IMR-90 (cell line): ENCODE data around the gene ARHGAP15. TPM values are rescaled to one million over a fixed set of nuclear protein-coding genes. Genes with fewer than 3 reads are reported as not detected.

Experiments used
- ATAC-seq: fragments of 200-7000 bp; cut with Tn5 transposase; 2 replicates; pipeline ENCODE4 v1.9.1; 2020; ENCODE audit warnings: low read depth, mild to moderate bottlenecking, moderate library complexity
- BruUV-seq: library from RNA; stranded (reverse); fragments of 400-500 nt; replicated peaks from 2 replicates; lab custom pipeline; 2021; lab: Mats Ljungman, UMichigan
- CTCF ChIA-PET: fragments of 300-600 bp; formaldehyde crosslinking; extraction: SDS; loops from one replicate; lab custom pipeline; 2021; ENCODE audit warnings: antibody characterized with exemption; lab: Yijun Ruan, JAX
- POLR2A ChIA-PET: fragments of 300-600 bp; sonication (Branson Sonifier 250); formaldehyde crosslinking; loops from one replicate; lab custom pipeline; 2022; ENCODE audit warnings: antibody characterized with exemption; ENCODE audit not compliant: unreplicated experiment; lab: Charles Lee
- DNase-seq: peaks from one replicate; pipeline ENCODE4 v3.0.0; 2013
- H2AFZ ChIP-seq: replicated peaks from 2 replicates; pipeline ENCODE3; 2013; ENCODE audit warnings: low read length, mild to moderate bottlenecking; ENCODE audit not compliant: poor library complexity
- H2AK5ac ChIP-seq: 2 replicates; pipeline ENCODE4 v1.6.1; 2013; ENCODE audit warnings: low read depth, low read length, inconsistent platforms
- H2AK9ac ChIP-seq: replicated peaks from 2 replicates; pipeline ENCODE3; 2013; ENCODE audit warnings: mild to moderate bottlenecking, low read depth, low read length, moderate library complexity; ENCODE audit not compliant: poor library complexity
- H2BK120ac ChIP-seq: 2 replicates; pipeline ENCODE4 v1.6.1; 2013; ENCODE audit warnings: low read depth, low read length, inconsistent platforms
- H2BK15ac ChIP-seq: 3 replicates; pipeline ENCODE4 v1.6.1; 2013; ENCODE audit warnings: low read depth, low read length, inconsistent platforms
- H2BK20ac ChIP-seq: 2 replicates; pipeline ENCODE4 v1.6.1; 2013; ENCODE audit warnings: low read depth, mild to moderate bottlenecking, inconsistent platforms, low read length, moderate library complexity
- H2BK5ac ChIP-seq: 2 replicates; pipeline ENCODE4 v1.6.1; 2013; ENCODE audit warnings: mild to moderate bottlenecking, low read depth, low read length, inconsistent platforms; ENCODE audit not compliant: poor library complexity, severe bottlenecking
- H3K14ac ChIP-seq: replicated peaks from 2 replicates; pipeline ENCODE4 v1.6.1; 2013; ENCODE audit warnings: low read depth, low read length, inconsistent platforms
- H3K18ac ChIP-seq: 2 replicates; pipeline ENCODE4 v1.6.1; 2013; ENCODE audit warnings: low read depth, low read length, control low read depth
- H3K23ac ChIP-seq: 2 replicates; pipeline ENCODE4 v1.6.1; 2013; ENCODE audit warnings: low read depth, low read length, inconsistent platforms
- H3K27ac ChIP-seq: 2 replicates; pipeline ENCODE4 v1.5.1; 2013; ENCODE audit warnings: mild to moderate bottlenecking, control low read depth, low read length; ENCODE audit not compliant: insufficient read depth
- H3K27me3 ChIP-seq: 2 replicates; pipeline ENCODE4 v1.6.1; 2013; ENCODE audit warnings: low read length; ENCODE audit not compliant: control insufficient read depth, insufficient read depth
- H3K36me3 ChIP-seq: 2 replicates; pipeline ENCODE4 v1.6.1; 2013; ENCODE audit warnings: low read length, mixed read lengths; ENCODE audit not compliant: control insufficient read depth, insufficient read depth
- H3K4ac ChIP-seq: 2 replicates; pipeline ENCODE4 v1.6.1; 2013; ENCODE audit warnings: low read depth, low read length, inconsistent platforms
- H3K4me1 ChIP-seq: 2 replicates; pipeline ENCODE4 v1.6.1; 2013; ENCODE audit warnings: low read length, mixed read lengths; ENCODE audit not compliant: control insufficient read depth, insufficient read depth
- H3K4me2 ChIP-seq: 2 replicates; pipeline ENCODE4 v1.6.1; 2013; ENCODE audit warnings: low read depth, mild to moderate bottlenecking, control low read depth, low read length, moderate library complexity
- H3K4me3 ChIP-seq: 2 replicates; pipeline ENCODE4 v1.5.1; 2013; ENCODE audit warnings: low read depth, mild to moderate bottlenecking, control low read depth, low read length, moderate library complexity; ENCODE audit not compliant: insufficient read depth
- H3K56ac ChIP-seq: 2 replicates; pipeline ENCODE4 v1.6.1; 2013; ENCODE audit warnings: low read length, inconsistent platforms; ENCODE audit not compliant: insufficient read depth; ENCODE audit errors: extremely low read depth
- H3K79me1 ChIP-seq, 2 experiments: 2 replicates each; pipeline ENCODE4 v1.6.1; 2013; ENCODE audit warnings: low read length in 2 of 2, inconsistent platforms in 1 of 2, low read depth in 1 of 2
- H3K9ac ChIP-seq: 2 replicates; pipeline ENCODE4 v1.6.1; 2013; ENCODE audit warnings: low read depth, low read length, control low read depth
- H3K9me1 ChIP-seq: 2 replicates; pipeline ENCODE4 v1.6.1; 2013; ENCODE audit warnings: low read length, inconsistent platforms; ENCODE audit not compliant: insufficient read depth
- H3K9me3 ChIP-seq: 2 replicates; pipeline ENCODE4 v1.6.1; 2013; ENCODE audit warnings: low read length; ENCODE audit not compliant: control insufficient read depth, insufficient read depth
- H4K20me1 ChIP-seq: 2 replicates; pipeline ENCODE4 v1.6.1; 2013; ENCODE audit warnings: low read length, inconsistent platforms; ENCODE audit not compliant: insufficient read depth
- H4K5ac ChIP-seq: 2 replicates; pipeline ENCODE4 v1.6.1; 2013; ENCODE audit warnings: mild to moderate bottlenecking, low read depth, low read length, control low read depth
- H4K8ac ChIP-seq, 2 experiments: 2 replicates each; pipeline ENCODE4 v1.6.1; 2013; ENCODE audit warnings: low read depth in 2 of 2, low read length in 2 of 2, control low read depth in 1 of 2, inconsistent platforms in 1 of 2
- H4K91ac ChIP-seq: 2 replicates; pipeline ENCODE4 v1.6.1; 2013; ENCODE audit warnings: low read depth, low read length, inconsistent platforms; ENCODE audit not compliant: insufficient read depth
- CEBPB ChIP-seq: IDR thresholded peaks from 2 replicates; pipeline ENCODE4 v1.6.1; 2012; ENCODE audit warnings: low read depth, low read length, improper control_type of control experiment
- FOS ChIP-seq: fragments of 150-350 bp; IDR thresholded peaks from 2 replicates; pipeline ENCODE4 v1.6.1; 2016; ENCODE audit warnings: low read depth, low read length
- MAFK ChIP-seq: IDR thresholded peaks from 2 replicates; pipeline ENCODE4 v1.6.1; 2012; ENCODE audit warnings: low read depth, low read length, improper control_type of control experiment
- MAZ ChIP-seq: IDR thresholded peaks from 2 replicates; pipeline ENCODE4 v1.6.1; 2012; ENCODE audit warnings: low read depth, mild to moderate bottlenecking, low read length, improper control_type of control experiment, moderate library complexity, borderline replicate concordance
- MXI1 ChIP-seq: IDR thresholded peaks from 2 replicates; pipeline ENCODE4 v1.6.1; 2012; ENCODE audit warnings: low read depth, mild to moderate bottlenecking, low read length, moderate library complexity, borderline replicate concordance
- NFE2L2 ChIP-seq: fragments of 150-350 bp; IDR thresholded peaks from 2 replicates; pipeline ENCODE4 v1.6.1; 2016; ENCODE audit warnings: low read depth, mild to moderate bottlenecking, low read length
- RAD21 ChIP-seq: IDR thresholded peaks from 2 replicates; pipeline ENCODE4 v1.6.1; 2012; ENCODE audit warnings: low read length, improper control_type of control experiment
- RFX5 ChIP-seq: IDR thresholded peaks from 2 replicates; pipeline ENCODE4 v1.8.0; 2012; ENCODE audit warnings: low read depth, mild to moderate bottlenecking, low read length, moderate library complexity
- SMC3 ChIP-seq: fragments of 150-350 bp; IDR thresholded peaks from 2 replicates; pipeline ENCODE4 v1.6.1; 2016; ENCODE audit warnings: low read depth, mild to moderate bottlenecking, antibody characterized with exemption, low read length, moderate library complexity
- WGBS, 2 experiments: methylation state at CpG; one replicate each; pipeline versions ENCODE4 v1.1.5 to v1.1.7; 2013; ENCODE audit warnings: missing lambda C conversion rate in 2 of 2; ENCODE audit not compliant: insufficient read length in 1 of 2; ENCODE audit errors: extremely low coverage in 2 of 2; 5-methylcytosine and 5-hydroxymethylcytosine counted together
- dilution Hi-C: fragments of 300-500 bp; cut with HindIII; formaldehyde crosslinking; loops from one replicate; pipeline ENCODE4 v1.14.3; 2018; ENCODE audit warnings: low sequenced_read_pairs; ENCODE audit not compliant: unreplicated experiment
- in situ Hi-C: fragments of 300-500 bp; cut with MboI; formaldehyde crosslinking; loops from 3 replicates; pipeline ENCODE4 v1.14.3; 2019; ENCODE audit warnings: low sequenced_read_pairs, inconsistent platforms, mixed read lengths
- intact Hi-C: fragments of 100-400 bp; cut with micrococcal nuclease; formaldehyde crosslinking; loops from 2 replicates; pipeline ENCODE4 v1.10.0; 2022
- polyA plus RNA-seq, 3 experiments: library from polyadenylated mRNA; depleted of rRNA; stranded (reverse); fragments of >200 nt; gene quantifications; 2 replicates each; pipeline ENCODE4 v1.2.3, GENCODE V29; 2012; ENCODE audit warnings: low replicate concordance in 1 of 3
- total RNA-seq: library from RNA; depleted of rRNA; stranded (reverse); fragments of >200 nt; gene quantifications from 2 replicates; pipeline ENCODE4 v1.2.3, GENCODE V29; 2012
- TF ChIP-seq, protein P1 (sequence below): conservative IDR thresholded peaks from 2 replicates; pipeline ENCODE4 v1.5.1; 2012; ENCODE audit warnings: mild to moderate bottlenecking, low read depth, low read length, improper control_type of control experiment
- TF ChIP-seq, protein P2 (sequence below): fragments of 150-350 bp; IDR thresholded peaks from 2 replicates; pipeline ENCODE4 v1.6.1; 2017; ENCODE audit warnings: mild to moderate bottlenecking, antibody characterized with exemption, low read length, low read depth

The ARHGAP15 gene
- total and polyA plus RNA-seq, 2 of the 4 experiments (the other 2 are of a cell fraction), result not detected

- TF ChIP-seq MAZ (no peak), MXI1 (no peak), SMC3 (no peak), MAFK (no peak), NFE2L2 (no peak), FOS (no peak), RFX5 (no peak), CEBPB (no peak), RAD21 (no peak)
- TF ChIP-seq, protein P1, sequence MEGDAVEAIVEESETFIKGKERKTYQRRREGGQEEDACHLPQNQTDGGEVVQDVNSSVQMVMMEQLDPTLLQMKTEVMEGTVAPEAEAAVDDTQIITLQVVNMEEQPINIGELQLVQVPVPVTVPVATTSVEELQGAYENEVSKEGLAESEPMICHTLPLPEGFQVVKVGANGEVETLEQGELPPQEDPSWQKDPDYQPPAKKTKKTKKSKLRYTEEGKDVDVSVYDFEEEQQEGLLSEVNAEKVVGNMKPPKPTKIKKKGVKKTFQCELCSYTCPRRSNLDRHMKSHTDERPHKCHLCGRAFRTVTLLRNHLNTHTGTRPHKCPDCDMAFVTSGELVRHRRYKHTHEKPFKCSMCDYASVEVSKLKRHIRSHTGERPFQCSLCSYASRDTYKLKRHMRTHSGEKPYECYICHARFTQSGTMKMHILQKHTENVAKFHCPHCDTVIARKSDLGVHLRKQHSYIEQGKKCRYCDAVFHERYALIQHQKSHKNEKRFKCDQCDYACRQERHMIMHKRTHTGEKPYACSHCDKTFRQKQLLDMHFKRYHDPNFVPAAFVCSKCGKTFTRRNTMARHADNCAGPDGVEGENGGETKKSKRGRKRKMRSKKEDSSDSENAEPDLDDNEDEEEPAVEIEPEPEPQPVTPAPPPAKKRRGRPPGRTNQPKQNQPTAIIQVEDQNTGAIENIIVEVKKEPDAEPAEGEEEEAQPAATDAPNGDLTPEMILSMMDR, result no peak
- TF ChIP-seq, protein P2, sequence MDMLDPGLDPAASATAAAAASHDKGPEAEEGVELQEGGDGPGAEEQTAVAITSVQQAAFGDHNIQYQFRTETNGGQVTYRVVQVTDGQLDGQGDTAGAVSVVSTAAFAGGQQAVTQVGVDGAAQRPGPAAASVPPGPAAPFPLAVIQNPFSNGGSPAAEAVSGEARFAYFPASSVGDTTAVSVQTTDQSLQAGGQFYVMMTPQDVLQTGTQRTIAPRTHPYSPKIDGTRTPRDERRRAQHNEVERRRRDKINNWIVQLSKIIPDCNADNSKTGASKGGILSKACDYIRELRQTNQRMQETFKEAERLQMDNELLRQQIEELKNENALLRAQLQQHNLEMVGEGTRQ, result no peak
- Histone ChIP-seq H3K4me1 (no peaks in the 10 kb centered on the region), H4K20me1 (no peaks in the 10 kb centered on the region), H3K4me3 (no peak overlapping the region), H3K27me3 (no peaks in the 10 kb centered on the region), H2AK5ac (no peak overlapping the region), H3K23ac (no peak overlapping the region), H3K27ac (no peak overlapping the region), H2AK9ac (no peak overlapping the region), H2BK120ac (no peak overlapping the region), H3K56ac (no peak overlapping the region), H2BK20ac (no peak overlapping the region), H2BK15ac (no peak overlapping the region), H3K4ac (no peak overlapping the region), H3K79me1 (no peaks in the 10 kb centered on the region), H3K9me3 (0 out of 2 replicates have a peak, but pooled peaks cover 2% of the 10 kb centered on the region), H4K5ac (no peak overlapping the region), H3K9me1 (no peaks in the 10 kb centered on the region), H3K18ac (no peak overlapping the region), H4K91ac (no peak overlapping the region), H2BK5ac (no peak overlapping the region), H2AFZ (no peak overlapping the region), H3K9ac (no peak overlapping the region), H3K14ac (no peak overlapping the region), H4K8ac (no peak overlapping the region), H3K4me2 (no peak overlapping the region), H3K36me3 (no peaks in the 10 kb centered on the region)
- ATAC-seq (no peak), DNase-seq (no peak)
- CTCF ChIA-PET, result no interaction called here
- in situ Hi-C loops (no loop called here), dilution Hi-C loops (no loop called here), intact Hi-C loops (no loop called here)
- POLR2A ChIA-PET, result no interaction called here
- no TSS peak for BruUV-seq
- WGBS, 2 experiments, result no CpG with 5 or more reads among the region's 8 CpGs
Observed at GRCh38 chr2:143623909-143624260, 494.7 kb downstream of the ARHGAP15 start.
